GM21619 (cell line): ENCODE results near the gene CAMTA1.

Experiments
- ATAC-seq: cut with Tn5 transposase; IDR thresholded peaks from one replicate; pipeline ENCODE4 v1.9.1; 2021; ENCODE audit not compliant: unreplicated experiment

CAMTA1 gene

GRCh38 chr1:6779089-6779805, 6.0 kb upstream of the CAMTA1 start:
- no peak for ATAC-seq

- no peak for ATAC-seq
Observed at GRCh38 chr1:6782151-6782550, 3.1 kb upstream of the CAMTA1 start.

- ATAC-seq, result no peak
Observed at GRCh38 chr1:6783221-6783620, 2.0 kb upstream of the CAMTA1 start.

GRCh38 chr1:6783936-6784559, 1.2 kb upstream of the CAMTA1 start:
- peak; percentile 1 for ATAC-seq

- peak; percentile 73 for ATAC-seq
Observed at GRCh38 chr1:6784560-6785317, 515 bp upstream of the CAMTA1 start.

GRCh38 chr1:6785728-6786505, 663 bp downstream of the CAMTA1 start:
- peak; percentile 15 for ATAC-seq

- ATAC-seq, result no peak
Observed at GRCh38 chr1:6788946-6789345, 3.7 kb downstream of the CAMTA1 start.

GRCh38 chr1:6790146-6790545, 4.9 kb downstream of the CAMTA1 start:
- no peak for ATAC-seq

GRCh38 chr1:6794164-6794563, 8.9 kb downstream of the CAMTA1 start:
- ATAC-seq, result no peak

GRCh38 chr1:6795203-6795602, 9.9 kb downstream of the CAMTA1 start:
- ATAC-seq, result no peak

- ATAC-seq, result no peak
Observed at GRCh38 chr1:6795661-6796060, 10.4 kb downstream of the CAMTA1 start.

- ATAC-seq, result no peak
Observed at GRCh38 chr1:6796095-6796494, 10.8 kb downstream of the CAMTA1 start.

GRCh38 chr1:6799499-6799898, 14.2 kb downstream of the CAMTA1 start:
- ATAC-seq, result no peak

- no peak for ATAC-seq
Observed at GRCh38 chr1:6800745-6801144, 15.5 kb downstream of the CAMTA1 start.

- ATAC-seq, result no peak
Observed at GRCh38 chr1:6801199-6801598, 15.9 kb downstream of the CAMTA1 start.

- ATAC-seq, result no peak
Observed at GRCh38 chr1:6801966-6802365, 16.7 kb downstream of the CAMTA1 start.

GRCh38 chr1:6802454-6802853, 17.2 kb downstream of the CAMTA1 start:
- no peak for ATAC-seq

GRCh38 chr1:6802893-6803292, 17.6 kb downstream of the CAMTA1 start:
- no peak for ATAC-seq

- no peak for ATAC-seq
Observed at GRCh38 chr1:6803357-6803756, 18.1 kb downstream of the CAMTA1 start.

GRCh38 chr1:6805004-6805416, 19.8 kb downstream of the CAMTA1 start:
- ATAC-seq, result no peak

- no peak for ATAC-seq
Observed at GRCh38 chr1:6807782-6808181, 22.5 kb downstream of the CAMTA1 start.
